HEK293T (cell line): ENCODE measurements around the gene ZNF70.

Experiments used
- ARNT ChIP-seq: fragments of 450-650 bp; IDR thresholded peaks from 2 replicates; pipeline ENCODE4 v1.6.1; 2017; ENCODE audit warnings: mild to moderate bottlenecking
- BHLHE40 ChIP-seq: fragments of 450-650 bp; IDR thresholded peaks from 2 replicates; pipeline ENCODE4 v1.6.1; 2016; ENCODE audit warnings: mild to moderate bottlenecking, moderate library complexity, borderline replicate concordance
- CTBP1 ChIP-seq: fragments of 450-650 bp; IDR thresholded peaks from 2 replicates; pipeline ENCODE4 v1.6.1; 2016; ENCODE audit warnings: borderline replicate concordance
- ELF4 ChIP-seq: fragments of 450-650 bp; IDR thresholded peaks from 2 replicates; pipeline ENCODE4 v1.6.1; 2017; ENCODE audit warnings: antibody characterized with exemption
- FOXA1 ChIP-seq: fragments of 450-650 bp; IDR thresholded peaks from 2 replicates; pipeline ENCODE4 v1.6.1; 2016; ENCODE audit warnings: mild to moderate bottlenecking
- FOXK2 ChIP-seq: fragments of 450-650 bp; IDR thresholded peaks from 2 replicates; pipeline ENCODE4 v1.6.1; 2016; ENCODE audit warnings: mild to moderate bottlenecking
- PKNOX1 ChIP-seq: fragments of 450-650 bp; IDR thresholded peaks from 2 replicates; pipeline ENCODE4 v1.6.1; 2016
- SP1 ChIP-seq: fragments of 450-650 bp; IDR thresholded peaks from 2 replicates; pipeline ENCODE4 v1.6.1; 2017
- ZNF384 ChIP-seq: fragments of 450-650 bp; IDR thresholded peaks from 2 replicates; pipeline ENCODE4 v1.6.1; 2016

GRCh38 chr22:23762842-23763578, 12.1 kb upstream of the ZNF70 start, which contains the start of gene C22orf15:
- TF ChIP-seq ARNT (no peak), PKNOX1 (no peak), BHLHE40 (no peak), ELF4 (no peak), FOXK2 (no peak), SP1 (no peak), ZNF384 (no peak), FOXA1 (no peak), CTBP1 (no peak)
